Stimulated activated CD4-positive, alpha-beta T cell treated with anti-CD3 and anti-CD28 coated beads, Interleukin-1b, Interleukin-23, amount 100 ng/mL, for 24 hours (primary cell): Measurements from ENCODE around the gene DNAI7.

Source experiments
- DNase-seq, 4 experiments: peaks; one replicate each; pipeline ENCODE4 v3.0.0-alpha.2; 2020; ENCODE audit warnings: low read depth in 4 of 4, low spot score in 1 of 4

DNAI7 gene

DNA sequence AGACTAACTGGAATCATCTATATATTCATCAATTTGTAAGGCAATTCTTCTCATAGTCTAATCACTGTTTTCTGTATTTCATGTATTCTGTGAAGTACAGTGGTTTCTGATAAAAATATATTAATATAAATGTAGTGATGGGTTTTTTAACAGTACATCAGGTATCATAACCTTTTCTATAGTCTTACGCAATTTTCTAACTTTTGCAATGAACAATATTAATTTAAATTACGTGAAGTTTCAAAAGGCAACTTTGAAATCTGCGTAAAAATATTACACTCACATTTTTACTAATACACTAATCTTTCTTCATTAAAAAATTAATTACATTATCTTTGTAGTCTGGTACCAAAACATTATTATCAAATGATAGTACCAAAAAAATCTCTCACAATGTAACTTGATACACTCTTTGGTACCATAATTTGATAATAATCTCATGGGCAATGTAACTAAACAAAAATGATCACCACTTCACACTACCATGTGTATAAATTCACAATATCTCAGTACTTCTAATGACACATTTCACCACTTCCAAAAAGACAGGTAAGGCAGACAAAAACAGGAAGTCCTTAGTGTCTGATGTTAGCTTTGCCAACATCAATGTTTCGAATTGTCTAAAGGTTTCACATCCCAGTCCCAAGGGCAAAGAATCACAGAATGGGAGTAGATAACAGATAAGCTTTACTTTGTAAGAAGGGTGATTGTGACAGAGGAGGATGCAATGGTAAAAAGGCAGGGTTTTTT is 8.7 kb downstream of the DNAI7 start:
- no peak for DNase-seq

DNA sequence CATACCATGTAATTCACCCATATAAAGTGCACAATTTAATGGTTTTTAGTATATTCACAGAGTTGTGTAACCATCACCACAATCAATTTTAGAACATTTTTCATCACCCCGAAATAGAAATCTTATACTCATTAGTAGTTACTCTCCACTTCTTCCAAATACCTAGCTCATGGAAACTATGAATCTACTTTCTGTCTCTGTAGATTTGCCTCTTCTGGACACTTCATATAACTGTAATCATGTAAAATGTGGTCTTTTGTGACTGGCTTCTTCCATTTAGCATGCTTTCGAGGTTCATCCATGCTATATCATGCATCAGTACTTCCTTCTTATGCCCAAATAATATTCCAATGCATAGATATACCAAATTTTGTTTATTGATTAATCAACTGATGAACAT is 10.8 kb downstream of the DNAI7 start:
- no peak for DNase-seq

DNA sequence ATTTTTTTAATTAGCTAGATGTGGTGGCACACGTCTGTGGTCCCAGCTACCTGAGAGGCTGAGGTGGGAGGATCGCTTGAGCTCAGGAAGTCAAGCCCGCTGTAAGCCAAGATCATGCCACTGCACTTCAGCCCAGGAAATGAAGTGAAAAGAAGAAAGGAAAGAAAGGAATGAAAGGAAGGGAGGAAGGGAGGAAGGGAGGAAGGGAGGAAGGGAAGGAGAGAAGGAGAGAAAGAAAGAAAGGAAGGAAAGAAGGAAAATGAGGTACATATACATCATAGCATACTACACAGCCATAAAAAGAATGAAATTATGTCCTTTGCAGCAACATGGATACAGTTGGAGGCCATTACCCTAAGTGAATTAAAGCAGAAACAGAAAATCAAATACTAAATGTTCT is 12.2 kb downstream of the DNAI7 start:
- DNase-seq, result no peak

DNA sequence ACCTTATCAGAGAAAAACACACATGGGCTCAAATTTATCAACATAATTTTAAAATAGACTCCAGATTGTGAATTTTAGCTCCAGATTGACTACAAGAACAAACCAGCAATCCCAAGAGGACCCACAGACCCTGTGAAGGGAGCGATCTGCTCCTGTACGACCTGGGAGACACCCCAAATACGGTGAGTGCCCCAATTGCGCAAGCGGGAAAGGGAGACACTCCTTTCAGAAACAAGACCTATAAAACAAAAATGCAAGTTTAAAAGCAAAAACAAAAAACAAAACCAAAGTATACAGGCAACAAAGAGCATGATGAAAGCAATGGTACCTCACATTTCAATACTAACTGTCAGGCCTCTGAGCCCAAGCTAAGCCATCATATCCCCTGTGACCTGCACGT is 32.1 kb downstream of the DNAI7 start:
- no peak for DNase-seq

DNA sequence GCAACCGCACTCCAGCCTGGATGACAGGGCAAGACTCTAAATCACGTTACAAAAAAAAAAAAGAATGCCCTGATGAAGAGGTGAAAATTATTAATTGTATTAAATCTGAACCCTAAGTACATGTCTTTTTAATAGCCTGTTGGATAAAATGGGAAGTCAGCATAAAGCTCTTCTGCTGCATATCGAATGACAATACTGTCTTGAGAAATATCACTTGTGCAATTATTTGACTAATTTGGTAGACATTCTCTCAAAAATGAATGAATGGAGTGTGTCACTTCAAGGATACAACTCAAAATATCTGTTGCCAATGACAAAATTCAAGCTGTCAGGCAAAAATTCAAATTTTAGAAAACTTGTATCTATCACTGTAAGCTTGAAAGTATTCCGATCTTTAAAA is 38.9 kb downstream of the DNAI7 start:
- DNase-seq, result no peak

DNA sequence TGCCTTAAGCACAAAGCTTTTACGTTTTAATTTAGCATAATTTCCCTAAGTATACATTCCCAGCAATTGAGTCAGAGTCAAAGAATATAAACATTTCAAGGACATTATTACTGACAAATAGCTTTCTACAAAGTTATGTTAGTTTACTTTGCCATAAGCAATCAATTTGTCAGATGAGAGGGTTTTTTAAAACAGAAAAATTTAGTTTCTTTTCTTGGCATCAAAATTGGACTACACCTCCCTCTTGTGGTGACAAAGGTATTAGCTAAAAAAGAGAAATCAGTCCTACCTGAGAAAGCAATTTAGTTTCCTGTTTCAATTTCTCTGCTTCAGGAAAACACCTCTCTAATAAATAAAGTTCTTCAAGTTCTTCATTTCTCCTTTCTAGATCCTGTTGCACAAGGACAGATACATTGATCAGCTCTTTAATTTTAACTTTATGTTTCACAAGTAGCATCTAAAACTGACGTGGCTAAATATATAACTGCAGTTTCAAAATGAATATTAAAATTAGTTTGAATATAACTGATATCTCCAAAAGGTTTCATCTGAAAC is 39.9 kb downstream of the DNAI7 start:
- DNase-seq, result no peak

DNA sequence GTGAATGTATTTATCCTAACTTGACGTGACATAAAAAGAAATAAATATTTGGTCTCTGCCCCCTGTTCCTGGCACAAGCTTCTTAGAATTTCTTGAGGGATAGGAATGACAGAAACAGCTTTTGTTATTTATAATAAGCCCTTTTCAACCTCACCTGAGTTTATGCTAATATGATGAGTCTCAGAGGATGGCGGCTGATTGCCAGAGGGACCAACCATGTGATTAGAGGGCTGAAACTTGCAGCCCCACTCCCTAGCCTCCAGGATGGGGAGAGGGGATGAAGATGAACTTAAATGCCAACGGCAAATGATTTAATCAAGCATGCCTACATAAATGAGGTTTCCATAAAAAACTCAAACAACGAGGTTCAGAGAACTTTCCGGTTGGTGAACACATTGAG is 42.9 kb downstream of the DNAI7 start:
- no peak for DNase-seq

DNA sequence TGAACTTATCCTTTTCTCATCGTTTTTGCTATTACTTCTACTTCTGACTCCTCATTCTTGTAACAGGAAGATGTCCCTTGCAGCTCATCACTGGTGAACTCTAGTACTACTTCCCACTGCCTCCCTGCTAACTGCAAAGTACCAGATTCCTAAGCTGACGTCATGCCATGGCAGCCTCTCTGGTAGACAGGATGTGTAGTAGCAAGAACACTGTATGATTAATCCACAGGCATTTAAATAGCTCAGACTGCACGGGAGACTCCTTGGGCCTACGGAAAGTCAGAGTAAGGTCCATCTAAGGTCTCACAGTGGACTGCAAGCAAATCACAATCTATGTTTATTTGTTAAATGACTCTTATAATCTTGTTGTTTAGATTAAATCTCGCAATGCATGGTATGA is 43.5 kb downstream of the DNAI7 start:
- no peak for DNase-seq

DNA sequence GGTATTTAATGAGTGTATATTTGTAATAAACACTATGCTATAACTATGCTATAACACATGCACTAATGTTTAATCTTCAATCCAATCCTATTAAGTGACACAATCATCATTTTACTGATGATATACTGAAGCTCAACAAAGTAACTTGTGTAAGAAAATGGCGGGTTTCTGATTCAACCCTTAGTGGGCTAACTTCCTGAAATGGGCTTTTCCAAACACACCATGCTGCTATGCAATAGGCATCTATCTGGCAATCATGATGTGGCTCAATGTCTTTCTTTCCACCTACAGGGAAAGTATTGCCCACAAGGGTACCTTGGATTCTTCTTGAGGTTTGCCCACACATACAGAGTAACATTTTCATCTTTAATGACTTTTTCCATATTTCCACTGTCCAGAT is 48.3 kb downstream of the DNAI7 start:
- DNase-seq, result no peak

DNA sequence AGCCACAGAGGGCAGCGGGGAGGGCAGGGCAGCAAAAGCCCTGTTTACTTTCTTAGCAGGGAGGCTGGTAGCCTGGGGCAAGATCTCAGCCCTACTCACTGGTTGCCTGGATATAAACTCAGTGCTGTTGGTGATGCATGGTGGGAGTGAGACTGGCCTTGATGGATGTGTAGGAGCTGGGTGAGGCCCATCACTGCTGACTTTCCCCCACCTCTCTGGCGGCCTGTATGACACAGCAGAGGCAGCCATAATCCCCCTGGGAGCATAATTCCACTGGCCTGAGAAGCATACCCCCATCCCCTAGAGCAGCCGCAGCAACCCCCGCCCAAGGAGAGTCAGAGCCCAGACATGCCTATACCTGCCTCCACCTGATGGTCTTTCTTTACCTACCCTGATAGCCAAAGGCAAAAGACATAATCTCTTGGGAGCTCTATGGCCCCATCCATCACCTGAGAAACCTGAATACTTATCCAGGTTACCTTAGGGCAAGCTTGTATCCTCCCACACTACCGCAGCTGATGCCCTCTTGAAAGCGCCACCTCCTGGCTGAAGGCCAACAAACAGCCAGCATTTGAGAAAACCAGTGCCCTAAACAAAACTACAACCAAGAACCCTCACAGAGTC is 59.3 kb downstream of the DNAI7 start:
- no peak for DNase-seq

DNA sequence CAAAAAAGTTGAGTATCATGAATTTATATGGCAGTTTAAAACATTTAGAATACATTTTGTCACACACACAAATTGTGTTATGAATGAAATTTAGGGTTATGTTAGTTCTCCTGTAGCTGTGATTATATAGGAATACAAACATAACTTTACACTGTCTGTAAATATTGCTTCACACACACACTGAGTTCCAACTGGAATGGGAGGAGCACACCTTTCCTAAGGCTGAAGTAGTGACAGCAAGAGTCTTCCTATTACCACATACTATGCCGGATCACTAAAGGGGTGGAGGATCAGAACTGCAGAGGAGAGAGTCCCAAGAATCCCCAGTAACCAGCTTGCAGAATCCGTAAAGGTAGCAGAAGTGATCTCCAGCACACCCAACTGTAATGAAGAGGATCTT is 63.7 kb downstream of the DNAI7 start:
- no peak for DNase-seq

DNA sequence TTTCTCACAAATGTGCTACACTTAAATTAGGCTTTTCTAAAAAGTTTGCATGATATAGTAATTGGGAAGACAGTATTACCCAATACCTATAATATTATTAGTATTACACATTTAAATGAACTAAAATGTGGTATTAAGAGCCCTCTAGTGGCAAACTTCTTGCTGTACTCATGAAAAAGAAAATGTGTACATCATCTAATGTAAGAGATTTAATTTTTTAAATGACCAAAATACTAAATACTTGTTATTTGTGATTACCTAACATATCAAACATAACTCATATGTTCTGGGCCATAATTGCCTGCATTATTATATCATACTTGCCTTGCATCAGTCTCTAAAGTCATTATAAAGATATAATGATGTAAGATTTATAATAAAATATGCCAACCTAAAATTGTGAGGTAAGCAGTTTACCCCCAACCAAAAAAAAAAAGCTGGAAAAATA is 64.2 kb downstream of the DNAI7 start:
- no peak for DNase-seq

DNA sequence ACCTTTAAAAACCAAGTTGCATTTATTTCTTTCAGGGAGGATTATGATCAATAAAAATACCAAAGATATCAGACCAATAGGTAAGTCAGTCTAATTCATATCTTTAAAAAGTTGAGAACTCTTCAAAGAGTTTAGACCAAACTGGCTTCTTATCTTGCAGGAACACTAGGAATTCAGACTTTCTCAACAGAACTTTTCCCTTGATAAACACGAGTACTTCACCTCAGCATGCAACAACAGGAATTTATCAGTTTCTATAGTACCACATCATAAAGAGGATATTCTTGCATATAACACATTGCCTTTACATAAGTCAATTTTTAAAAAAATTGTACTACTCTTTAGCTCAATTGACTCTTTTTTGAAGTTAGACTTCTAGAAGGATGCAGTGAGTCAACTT is 68.2 kb downstream of the DNAI7 start:
- DNase-seq, result no peak

DNA sequence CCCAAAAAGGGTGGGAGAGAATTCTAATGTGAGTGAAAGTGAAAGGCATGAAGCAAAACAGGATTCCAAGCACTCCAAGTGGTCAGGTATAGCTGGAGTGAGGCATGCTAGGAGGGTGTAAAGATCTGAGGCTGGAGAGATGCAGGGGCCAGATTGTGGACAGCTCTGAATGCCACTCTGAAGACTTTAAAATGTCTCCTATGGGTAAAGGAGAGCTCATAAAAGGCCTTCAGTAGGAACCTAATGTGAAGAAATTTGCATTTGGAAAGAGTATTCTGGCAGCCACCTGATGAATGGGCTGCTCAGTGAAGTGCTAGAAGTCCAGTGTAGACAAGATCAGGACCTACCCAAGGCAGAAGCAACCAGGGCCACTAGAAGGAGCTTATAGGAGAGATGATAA is 68.9 kb downstream of the DNAI7 start:
- DNase-seq, result no peak

DNA sequence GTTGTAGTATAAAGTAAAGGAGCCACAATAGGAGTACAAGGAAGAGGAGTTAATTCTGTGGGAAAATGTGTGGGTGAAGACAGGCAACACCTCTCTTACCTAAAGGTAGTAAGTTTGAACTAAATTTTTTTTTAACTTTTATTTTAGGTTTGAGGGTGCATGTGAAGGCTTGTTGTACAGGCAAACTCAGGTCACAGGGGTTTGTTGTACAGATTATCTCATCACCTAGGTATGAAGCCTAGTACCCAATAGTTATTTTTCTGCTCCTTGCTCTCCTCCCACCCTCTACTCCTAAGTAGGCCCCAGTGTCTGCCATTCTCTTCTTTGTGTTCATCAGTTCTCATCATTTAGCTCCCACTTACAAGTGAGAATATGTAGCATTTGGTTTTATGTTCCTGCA is 70.5 kb downstream of the DNAI7 start:
- DNase-seq, result no peak

DNA sequence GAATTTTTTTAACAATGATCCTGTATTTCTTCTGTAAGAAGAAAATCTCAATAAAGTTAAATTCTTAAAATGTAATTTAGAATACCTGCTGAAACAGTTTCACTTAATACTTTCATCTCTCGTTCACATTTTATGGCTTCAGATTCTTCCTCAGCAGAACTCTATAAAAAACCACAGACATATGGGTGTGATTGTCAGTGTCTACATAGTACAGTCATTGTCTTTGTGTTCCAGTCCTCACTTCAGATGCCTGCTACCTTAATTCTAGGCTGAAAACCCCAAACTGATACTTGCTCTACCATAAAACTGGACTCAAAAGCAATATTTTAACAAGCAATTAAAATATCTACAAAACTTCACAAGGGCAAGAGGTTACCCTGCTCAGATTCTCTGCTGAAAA is 71.8 kb downstream of the DNAI7 start:
- DNase-seq, result no peak

DNA sequence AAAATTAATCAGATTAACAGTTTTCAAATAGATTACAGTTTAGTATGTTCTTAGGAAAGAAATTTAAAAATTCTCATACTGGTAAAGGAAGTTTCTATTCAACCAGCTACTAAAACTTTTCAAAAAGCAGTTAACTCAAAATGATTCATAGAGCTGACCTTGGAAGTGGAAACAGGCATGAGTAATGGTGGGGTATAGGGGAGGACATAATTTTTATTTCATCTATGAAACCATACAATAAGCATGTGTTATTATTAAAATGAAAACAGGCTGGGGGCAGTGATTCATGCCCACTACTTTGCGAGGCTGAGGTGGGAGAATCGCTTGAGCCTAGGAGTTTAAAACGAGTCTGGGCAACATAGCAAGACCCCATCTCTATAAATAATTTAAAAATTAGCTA is 73.0 kb downstream of the DNAI7 start:
- no peak for DNase-seq

DNA sequence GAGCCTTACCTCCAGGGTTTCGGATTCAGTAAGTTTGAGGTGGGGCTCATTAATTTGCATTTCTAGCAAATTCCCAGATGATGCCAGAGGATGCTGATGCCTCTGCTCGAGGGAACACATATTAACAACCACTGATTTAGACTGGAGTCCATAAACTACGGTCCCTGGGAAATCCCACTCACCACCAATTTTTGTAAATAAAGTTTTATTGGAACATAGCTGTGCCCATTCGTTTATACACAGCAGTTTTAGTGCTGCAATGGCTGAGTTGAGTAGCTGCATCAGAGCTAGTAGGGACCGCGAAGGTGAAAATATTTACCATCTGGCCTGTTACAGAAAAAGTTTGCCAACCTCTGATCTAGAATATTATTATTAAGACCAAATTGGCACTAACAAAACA is 73.8 kb downstream of the DNAI7 start:
- DNase-seq, result no peak

DNA sequence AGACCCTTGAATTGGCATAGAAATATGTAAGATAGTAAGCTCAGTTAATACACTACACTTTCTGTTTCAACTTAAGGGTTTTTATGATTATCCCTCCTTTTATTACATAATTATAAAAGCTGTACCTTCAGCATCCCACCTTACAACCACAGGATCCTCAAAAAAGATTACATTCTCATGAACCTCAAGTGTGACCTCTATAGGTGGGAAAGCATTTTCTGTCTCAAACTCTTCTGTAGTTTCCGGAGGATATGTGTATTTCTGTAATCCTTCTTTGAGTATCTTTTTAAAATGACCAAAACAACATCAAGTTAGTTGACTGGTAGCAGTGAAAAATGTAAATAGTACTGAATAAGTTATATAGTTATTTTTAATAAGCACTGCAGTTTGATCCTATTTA is 75.9 kb downstream of the DNAI7 start:
- no peak for DNase-seq

DNA sequence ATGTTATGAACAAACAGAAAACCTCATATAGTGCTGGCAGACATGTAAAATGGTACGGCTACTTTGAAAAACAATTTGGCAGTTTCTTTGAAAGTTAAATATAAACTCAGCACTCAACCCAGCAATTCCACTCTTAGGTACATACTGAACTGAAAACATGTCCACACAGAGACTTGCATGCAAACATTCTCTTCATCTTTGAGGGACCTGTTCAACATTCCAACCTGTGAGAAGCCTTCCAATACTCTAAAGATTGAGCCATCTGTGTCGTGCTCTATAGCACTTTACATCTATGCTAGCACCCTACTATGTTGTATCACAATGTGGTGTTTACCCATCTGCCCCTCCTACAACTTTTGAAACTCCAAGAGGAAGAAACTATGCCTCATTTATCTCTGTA is 79.3 kb downstream of the DNAI7 start:
- no peak for DNase-seq

DNA sequence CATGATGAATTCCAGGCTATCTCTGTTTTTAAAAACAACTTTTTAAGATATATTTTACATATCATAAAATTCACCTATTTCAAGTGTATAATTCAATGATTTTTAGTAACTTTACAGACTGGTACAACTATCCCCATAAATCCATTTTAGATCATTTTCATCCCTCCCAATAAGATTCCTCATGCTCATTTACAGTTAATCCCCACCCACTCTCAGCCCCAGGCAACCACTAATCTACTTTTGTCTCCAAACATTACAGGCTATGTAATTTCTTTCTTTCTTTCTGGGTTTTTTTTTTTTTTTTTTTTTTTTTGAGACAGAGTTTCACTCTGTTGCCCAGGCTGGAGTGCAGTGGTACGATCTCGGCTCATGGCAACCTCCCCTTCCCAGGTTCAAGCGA is 81.3 kb downstream of the DNAI7 start:
- no peak for DNase-seq

DNA sequence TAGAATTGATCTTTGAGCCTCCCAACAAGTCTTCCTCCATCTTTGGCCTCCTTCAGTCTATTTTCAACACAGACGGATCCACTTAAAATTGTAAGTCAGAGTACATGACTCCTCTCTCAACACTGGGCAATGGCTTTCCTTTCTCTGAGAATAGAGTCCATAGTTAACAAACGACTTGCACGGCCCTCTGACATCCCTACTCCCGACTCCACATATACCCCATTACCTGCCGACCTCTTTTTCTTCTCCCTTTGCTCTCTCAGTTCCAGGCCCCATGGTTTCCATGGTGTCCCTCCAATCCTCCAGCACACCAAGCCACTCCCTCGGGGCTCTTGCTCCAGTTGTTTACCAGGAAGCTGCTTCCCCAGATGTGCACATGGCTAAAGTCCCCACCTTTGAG is 84.7 kb downstream of the DNAI7 start:
- DNase-seq, result no peak

DNA sequence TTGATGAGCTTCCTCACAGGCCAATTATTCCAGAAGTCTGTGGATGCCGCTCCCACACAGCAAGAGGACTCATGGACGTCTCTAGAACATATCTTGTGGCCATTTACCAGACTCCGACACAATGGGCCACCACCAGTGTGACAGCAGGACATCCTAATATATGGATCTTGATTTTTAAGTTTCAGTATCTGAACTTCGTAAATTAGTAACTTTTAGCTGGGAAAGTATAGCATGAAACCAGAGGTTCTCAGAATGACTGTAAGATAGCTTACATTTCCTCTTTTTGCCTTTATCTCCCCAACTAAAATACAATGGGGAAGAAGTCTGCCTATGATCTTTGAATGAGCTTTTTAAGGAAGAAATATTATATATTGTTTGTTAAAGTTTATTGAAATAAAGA is 87.0 kb downstream of the DNAI7 start:
- DNase-seq, result no peak
